ENCODE data around the gene DISC1.
"Not testable (repeated sequence)": the region's sequence is repeated elsewhere in the genome, so short reads cannot be mapped to it uniquely, and the experiment has no call there.

DISC1 gene

DNA sequence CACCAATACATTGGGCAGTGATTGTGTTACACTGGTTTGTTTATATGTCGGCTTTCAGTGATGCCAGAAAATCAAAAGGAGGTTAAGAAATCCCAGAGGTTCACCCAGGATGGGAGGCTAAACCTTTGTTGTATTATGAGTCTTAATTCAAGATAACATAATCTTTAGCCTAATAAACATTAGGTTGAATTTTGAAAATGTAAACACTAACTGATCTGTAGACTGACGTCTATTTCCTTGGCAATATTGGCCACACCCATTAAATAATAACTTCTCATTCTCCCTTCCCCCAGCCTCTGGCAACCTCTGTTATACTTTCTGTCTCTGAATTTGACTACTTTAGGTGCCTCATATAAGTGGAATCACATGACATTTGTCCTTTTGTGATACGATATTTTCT is 238.7 kb downstream of the DISC1 start:
- DNase-seq = no peak

DNA sequence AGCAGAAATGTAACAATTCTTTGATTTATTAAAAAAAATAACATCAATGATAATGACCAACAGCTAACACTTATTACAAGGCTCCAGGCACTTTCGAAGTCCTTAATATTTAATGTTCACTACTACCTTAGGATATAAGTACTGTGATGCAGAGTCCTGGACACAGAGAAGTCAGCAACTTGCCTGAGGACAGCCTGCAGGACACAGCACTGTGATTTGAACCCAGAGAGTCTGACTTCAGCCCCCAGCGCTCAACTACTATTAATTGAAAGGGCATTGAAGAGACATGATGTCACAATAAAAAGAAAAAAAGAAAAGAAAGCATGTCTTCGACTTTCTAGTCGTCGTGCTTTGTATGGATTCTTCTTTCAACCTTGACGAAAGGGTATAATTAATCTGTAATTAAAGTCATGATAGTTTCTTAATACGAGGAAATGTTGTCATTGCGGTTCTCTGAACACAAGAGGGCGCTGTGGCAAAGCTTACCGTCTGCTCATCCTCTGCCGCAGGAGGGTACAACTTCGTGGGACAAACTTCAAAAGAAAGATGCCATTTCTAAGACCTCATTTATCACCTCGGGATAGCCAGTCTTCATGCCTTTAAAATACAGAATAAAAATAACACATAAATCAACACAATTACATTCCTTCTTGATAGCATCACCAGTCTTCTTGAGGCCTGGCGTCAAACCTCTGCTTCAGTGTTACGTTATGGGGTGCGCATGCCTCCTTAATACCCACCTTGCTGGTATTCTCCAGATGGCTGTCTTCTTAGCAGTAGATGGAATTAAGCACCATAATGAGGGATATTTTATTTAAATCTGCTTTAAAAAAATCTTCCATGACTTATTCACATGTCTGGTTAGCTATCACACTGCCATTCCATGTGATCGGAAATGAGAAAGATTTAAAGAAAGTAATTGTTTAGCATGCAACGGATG is 240.1 kb downstream of the DISC1 start:
- peak in 1 of 2 donors; percentile 13 for DNase-seq

DNA sequence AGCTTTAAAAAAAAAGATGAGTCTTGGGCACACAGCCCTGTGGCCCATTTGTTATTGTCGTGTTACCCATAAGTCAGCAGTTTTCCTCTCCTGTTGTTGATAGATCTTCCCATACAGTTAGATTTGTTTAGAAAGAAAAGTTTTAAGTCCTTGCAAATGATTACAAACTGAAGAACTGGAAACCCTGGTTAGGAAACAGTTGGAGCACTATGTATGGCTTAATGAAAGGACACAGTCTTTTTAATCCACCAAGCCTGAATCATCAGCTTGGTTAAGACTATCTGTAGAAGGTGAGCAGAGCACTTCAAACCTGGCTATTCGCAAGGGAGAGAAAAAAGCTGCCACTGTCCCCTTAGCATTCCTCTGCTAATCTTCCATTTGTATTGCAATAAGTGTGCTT is 241.0 kb downstream of the DISC1 start:
- no peak for DNase-seq

DNA sequence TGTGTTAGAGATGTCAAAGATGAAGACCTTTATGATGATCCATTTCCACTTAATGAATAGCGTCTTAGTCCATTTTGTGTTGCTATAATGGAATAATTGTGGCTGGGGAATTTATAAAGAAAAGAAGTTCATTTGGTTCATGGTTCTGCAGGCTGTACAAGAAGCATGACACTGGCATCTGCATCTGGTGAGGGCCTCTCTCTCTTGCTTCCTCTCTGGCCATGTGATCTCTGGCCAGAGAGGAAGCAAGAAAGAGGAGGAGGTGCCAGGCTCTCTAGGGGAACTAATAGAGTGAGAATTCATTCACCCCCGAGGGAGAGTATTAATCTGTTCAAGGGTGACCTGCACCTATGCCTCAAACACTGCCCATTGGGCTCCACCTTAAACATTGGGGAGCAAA is 242.8 kb downstream of the DISC1 start:
- no peak for DNase-seq

DNA sequence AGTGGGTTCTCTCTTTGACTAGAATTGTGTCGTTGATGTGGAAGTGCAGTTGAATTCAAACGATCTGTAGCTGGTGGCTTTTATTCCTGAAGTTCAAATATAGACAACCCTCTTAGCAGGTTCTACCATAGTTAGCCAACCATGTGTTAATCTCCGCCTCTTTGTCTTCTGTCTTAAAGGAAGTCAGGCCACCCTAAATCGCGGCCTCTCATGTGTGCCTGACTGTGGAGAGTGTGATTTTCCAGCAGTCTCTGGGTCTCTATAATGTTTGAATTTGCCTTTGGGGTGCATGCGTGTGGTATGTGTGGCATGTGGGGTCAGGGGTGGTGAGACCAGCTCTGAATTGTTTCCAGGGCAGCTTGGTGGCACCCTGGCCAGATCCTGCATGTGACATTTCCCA is 244.9 kb downstream of the DISC1 start:
- no peak for DNase-seq

DNA sequence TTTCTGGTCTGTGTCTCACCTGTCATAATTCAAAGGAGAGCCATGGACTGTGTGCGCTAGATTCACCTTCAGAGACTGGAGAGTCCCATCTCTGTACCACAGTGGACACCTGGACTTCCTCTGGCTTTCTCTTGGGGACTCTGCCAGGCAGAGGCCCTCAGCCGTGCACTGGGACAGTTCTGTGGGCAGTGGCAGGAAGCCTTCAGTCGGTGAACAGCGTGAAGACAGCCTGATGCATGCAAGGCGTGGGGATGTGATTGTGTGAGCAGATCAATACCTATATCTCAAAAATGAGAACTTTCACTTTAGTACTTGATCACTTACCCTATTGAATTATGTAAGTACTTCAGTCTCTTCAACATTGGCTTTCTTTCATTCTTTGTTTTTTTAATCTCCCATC is 245.3 kb downstream of the DISC1 start:
- no peak for DNase-seq

DNA sequence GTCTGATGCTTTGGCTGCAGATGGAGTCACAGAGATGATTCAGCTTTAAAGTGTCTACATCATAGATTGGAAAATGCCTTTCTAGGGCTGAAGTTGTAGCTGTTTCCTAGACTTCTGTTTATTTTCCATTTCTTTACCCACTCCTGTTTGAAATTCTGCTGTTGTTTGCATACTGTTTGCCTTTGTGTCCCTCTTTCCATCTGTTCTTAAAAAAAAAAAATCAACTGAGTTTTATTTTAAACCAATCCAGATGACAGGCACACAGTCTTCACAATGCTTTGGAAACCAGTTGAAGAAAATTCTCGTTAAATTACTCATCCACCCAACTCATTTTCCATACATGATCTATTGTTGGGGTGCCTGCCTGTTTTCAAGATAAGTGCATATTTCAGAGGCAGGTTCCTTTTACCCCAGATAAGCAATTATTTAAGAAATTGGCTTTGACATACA is 245.9 kb downstream of the DISC1 start:
- no peak for DNase-seq

DNA sequence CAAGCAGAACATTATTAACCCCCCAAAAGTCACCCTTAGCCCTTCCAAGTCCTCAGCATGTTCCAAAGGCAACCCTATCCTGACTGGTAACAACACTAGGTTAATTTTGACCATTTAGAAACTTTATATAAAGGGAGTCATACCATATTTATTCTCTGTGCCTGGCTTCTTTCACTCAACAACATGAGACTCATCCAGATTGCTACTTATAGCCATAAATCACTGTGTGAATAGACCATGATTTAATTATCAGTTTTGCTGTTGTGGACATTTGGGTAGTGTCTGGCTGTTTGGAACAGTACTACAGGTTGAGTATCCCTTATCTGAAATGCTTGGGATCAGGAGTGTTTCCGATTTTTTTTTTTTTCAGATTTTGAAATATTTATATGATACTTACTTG is 252.1 kb downstream of the DISC1 start:
- no peak for DNase-seq

DNA sequence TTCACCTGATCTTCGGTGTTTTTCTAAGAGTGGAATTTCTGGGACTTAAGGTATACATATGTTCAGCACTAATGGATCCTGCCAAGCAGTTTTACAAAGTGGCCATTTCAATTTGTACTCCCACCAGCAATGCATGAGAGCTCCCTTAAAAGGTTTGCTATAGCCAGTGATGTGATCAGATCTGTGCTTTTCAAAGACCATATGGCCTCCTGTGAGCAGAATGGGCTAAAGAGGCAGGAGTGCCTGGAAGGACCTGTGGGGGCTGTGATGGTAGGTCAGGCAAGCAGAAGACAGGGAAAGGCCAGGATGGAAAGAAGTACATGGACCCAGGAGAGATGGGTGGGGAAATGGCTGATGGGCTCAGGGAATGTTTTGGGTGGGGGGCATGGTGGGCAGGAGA is 252.7 kb downstream of the DISC1 start:
- no peak for DNase-seq

DNA sequence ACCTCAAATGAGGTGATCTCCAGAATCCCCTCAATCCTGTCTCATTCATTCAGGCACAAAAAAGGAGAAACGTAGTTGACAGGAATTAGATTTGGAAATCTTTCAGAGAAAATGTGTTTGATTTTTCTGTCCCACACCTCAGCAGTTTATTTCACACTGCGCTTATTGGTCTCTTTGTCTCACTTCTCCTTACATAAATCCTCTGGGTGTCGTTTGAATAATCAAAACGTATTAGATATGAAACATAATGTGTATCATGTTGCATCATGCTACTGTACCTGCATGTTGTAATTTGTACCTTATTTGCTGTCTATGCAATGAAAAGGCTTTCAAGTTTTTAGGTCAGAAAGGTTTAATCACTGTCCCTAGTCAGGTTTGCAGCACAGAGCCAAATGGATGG is 255.7 kb downstream of the DISC1 start:
- no peak for DNase-seq

DNA sequence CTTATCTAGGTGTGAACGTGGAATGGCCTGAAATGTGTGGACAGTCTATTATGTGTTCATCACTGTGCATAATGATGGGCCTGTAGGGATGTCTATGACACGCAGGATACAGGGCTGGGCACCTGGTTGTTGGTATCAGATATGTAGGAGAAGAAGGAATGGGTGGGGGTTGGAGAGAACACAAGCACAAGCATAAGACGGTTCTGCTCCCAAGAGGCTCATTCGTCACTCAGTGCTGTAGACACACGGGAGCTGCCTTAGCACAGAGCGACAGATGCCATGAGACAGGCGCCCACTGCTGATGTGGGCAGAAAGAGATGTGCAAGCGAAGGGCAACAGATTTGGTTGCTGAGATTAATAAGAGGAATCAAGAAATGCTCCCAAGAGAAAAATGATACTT is 256.2 kb downstream of the DISC1 start:
- DNase-seq = no peak

DNA sequence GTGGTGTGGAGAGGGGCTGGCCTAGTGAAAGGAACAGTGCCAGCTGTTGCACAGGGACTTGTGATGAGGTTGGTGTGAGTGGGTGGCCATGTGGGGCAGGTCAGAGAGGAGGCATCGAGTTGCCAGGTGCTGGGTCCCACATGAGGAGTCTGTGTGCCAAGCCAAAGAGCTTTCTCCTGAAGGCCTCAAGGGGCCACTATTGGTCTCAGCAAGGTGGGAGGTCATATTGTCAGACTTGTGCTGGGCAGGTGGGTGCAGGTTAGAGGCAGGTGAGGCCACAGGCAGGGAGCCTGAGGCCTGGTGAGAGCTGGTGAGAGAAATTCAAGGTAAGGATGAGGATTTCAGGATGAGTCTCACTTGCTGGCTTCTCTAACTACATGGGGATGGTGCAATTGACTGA is 256.8 kb downstream of the DISC1 start:
- no peak for DNase-seq

DNA sequence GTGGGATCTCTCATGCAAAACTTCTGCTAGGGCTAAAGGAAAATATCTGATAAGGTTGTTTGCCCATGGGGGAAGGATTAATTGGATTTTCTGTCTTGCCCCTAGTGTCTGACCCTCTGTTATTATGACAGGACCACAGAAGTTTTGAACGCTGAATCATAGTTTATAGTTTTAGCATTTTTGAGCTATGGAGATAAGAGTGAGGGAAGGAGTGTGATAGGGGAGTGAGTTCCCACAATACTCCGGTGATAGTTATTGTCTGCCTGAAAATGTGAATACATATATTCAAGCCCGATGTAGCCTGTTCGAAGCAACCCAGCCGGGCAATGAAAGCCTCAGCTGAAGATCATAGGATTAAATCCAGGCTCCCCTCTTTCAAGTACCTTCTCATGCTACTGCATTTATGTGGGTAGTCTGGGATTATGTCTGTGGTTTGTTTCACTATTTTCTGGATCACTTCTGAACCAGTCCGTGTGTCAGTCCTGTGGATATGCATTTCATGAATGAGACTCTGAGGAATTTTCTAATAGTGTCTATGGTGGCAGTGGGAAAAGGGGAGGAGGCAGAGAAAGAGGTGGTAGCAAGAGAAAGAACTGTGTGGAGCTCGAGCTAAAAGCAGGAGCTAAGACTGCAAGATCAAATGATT is 258.7 kb downstream of the DISC1 start:
- no peak for DNase-seq

DNA sequence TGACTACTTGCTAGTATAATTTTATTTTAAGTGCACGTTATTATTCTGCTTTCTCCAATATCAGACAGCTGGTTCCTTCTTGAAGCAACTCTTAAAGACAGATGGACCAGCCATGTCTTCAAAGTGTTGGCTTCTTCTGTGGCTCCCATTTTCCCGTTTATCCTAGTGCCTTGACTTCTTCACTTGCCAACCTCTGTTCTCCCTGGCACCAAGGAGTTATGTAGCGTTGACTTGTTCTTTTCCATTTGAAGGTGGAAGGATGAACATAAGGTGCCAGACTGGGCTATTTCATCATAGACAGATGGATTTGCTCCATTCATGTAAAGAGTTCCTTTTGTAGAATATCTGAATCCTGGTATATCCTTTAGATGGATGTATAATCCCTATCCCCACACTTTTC is 260.6 kb downstream of the DISC1 start:
- DNase-seq = no peak

DNA sequence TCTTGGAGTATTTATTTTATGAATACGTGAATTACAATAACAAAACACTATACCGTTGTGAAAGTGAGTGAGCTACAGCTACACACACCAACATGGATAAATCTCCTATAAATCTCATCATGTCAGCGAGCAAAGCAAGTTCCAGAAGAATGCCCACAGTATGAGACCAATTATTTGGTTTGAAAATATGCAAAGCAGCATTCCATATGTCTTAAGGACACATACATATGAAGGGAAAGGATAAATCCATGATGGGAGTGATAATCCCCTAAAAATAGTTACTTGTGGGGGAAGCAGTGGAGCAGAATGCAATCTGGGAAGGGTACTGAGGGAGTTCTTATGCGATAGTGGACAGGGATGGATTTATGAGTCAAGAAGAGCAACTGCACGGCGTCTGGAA is 261.3 kb downstream of the DISC1 start:
- no peak for DNase-seq

DNA sequence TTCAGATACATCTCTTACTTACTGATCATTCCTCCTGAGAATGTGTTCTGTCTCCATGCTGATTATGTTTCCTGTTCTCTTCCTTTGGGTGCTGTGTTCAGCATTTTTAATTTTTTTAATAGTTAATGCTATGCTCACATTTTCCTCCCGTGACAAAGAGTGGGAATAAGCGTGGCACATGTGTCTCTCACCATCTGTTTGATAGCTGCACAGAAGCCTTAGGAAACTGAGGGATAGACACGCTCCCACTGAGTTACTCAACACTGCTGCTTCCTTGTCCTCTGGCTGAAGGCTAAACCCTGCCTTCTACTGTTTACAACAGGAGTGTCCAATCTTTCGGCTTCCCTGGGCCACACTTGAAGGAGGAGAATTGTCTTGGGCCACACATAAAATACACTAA is 264.2 kb downstream of the DISC1 start:
- no peak for DNase-seq

DNA sequence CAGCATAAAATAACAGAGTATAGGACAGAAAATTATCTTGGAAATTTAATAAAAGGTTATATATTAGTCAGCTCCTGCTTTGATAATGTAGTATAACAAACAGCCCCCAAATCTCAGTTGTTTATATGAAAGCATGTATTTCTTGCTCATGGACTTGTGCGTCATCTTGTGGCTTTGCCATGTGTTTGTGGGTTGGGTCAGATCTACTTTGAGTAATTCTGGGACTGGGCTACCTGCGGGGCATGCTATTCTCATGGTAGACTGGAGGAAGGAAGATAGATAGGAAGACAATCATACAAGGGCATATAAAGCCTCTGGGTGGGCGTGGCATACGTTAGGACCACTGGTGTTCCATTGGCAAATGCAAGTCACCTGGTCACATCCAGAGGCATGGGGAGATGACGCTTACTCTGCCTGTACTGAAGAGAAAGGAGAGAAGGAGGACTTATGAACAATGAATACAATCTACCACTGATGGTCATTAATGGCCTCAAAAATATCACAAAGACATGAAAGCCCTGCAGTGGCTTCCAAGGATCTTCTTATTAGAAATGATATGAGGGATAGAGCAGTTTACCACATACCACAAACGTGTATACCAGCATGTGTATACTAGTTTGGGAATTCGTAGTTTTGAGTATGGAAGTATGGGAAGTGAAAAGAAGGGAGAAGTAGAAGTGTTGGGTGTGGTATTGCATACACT is 267.0 kb downstream of the DISC1 start:
- no peak for DNase-seq

DNA sequence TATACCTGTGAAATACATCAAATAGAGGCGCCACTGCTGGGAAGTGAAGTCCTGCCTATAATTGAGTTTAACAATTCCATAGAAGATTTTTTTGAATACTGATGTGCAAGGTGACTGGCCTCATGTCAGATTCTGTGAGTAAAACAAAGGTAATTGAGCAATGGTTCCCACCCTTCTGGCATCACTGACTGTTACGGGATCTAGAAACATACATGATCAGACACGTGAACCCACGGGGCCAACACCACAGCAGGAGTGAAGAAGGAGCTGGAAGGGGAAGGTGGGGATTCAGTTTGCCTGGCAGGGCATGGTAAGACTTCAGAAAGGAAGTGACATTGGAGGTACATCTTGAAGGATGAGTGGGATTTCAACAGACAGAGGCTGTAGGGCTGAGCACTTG is 270.2 kb downstream of the DISC1 start:
- DNase-seq = no peak

DNA sequence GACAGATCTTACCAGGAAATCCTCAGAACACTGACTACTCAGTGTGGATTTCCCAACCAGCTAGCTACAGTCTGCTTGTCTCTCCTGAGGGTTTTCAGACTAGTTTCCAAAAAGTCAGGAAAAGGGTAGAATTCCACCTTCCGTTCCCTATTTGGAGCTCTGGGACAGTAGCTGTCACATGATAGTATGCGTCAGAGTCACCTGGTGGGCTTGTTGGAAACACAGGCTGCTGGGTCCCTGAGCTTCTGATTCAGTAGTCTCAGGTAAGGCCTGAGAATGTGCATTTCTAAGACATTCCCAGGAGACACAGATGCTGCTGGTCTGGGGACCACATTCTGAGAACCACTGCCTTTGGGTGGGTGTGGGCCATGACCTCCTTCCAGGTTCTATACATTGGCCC is 272.5 kb downstream of the DISC1 start:
- DNase-seq = no peak

DNA sequence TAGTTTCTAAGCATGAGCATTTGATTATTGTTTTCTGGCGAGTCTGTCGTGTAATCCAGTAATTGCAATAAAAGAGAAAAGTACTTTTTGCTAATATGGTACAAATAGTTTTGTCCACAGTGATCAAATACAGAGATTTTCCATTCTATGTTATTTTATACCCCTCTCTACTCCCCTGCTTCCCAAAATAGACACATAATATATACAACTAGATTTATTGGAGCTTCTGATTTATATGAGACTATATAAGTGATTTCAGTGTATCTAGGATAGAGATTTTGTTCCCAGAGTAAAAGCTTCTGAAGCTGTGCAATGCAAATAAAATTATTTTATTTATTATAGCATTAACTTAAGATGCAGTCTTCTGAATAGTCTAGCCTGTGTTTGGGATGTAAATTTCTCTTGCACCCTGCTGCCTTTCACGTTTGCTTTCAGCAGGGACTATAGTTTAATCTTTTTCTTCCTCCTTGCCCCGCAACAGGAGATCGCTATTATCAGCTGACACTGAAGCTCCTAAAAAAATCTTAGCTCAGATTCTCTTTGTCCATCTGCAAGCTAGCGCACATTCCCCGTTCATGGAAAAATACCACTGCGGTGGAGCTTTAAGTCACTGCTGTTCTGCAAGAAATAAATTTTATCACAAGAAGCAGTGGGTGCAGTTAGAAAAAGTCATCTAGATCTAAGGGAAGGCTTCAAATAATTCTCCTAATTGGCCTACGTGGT is 273.3 kb downstream of the DISC1 start:
- no peak for DNase-seq

DNA sequence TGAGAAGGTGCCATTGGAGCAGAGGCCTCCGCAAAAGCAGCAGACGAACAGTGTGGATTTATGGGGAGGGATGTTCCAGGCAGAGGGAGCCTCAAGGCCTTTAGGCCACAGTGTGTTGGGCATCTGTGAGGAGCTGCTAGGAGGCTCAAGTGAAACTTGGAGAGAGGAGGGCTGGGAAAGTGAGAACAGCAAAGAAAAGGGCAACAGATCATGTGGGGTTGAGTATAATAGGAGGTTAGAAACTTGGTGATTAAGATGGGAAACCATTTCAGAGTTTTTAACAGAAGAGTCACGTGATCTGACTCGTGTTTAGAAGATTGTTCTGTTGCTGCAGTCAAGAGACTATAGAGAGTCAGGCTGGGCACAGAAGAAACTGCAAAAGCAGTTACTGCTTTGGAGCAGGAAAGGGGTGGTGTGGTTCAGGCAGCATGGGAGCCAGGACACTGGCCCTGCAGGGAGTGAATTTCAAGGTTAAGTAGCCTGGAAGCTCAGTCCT is 277.0 kb downstream of the DISC1 start:
- no peak for DNase-seq

DNA sequence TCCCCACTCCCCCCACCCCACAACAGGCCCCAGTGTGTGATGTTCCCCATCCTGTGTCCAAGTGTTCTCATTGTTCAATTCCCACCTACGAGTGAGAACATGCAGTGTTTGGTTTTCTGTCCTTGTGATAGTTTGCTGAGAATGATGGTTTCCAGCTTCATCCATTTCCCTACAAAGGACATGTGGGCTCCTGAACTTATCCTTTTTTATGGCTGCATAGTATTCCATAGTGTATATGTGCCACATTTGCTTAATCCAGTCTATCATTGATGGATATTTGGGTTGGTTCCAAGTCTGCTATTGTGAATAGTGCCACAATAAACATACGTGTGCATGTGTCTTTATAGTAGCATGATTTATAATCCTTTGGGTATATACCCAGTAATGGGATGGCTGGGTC is 280.7 kb downstream of the DISC1 start:
- DNase-seq = not testable (repeated sequence)

DNA sequence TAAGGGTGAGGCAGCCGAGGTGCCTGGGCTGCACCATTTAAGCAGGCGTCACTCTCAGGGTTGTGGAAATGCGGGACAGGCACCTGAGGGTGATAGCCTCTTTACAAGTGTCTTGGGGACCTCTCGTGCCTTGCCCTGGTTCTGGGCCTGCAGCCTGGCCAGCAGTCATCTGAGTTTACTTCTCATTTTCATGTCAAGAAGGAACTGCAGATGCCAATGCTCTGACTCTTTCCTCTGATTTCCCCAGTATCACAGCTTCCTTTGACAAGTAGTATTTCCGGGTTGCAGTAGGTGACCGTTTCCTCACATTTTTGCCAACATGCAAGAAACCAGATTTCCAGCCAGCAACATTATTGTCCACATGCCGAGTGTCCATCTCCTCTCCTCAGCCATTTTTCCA is 286.9 kb downstream of the DISC1 start:
- no peak for DNase-seq
